Skeletal muscle cell (primary cell): ENCODE data around the gene CYP2U1.
A peak's percentile ranks its signal among the peaks of the same experiment; 100 is the strongest.

ENCODE experiments used
- DNase-seq: peaks from one replicate; pipeline ENCODE4 v3.0.0-alpha.2; 2010; ENCODE audit warnings: low read depth
- H3K4me3 ChIP-seq: 2 replicates; pipeline ENCODE4 v1.5.1; 2011; ENCODE audit warnings: low read depth, mild to moderate bottlenecking, control low read depth, low read length, moderate library complexity

Gene CYP2U1

GRCh38 chr4:107974523-107974922, 43.2 kb downstream of the CYP2U1 start:
- H3K4me3 ChIP-seq = no peak overlapping the region
- no peak for DNase-seq

- no peak overlapping the region for H3K4me3 ChIP-seq
- DNase-seq = no peak
These were observed 46.1 kb downstream of the CYP2U1 start for GRCh38 chr4:107977482-107977881.

- no peak overlapping the region for H3K4me3 ChIP-seq
- DNase-seq = no peak
These were observed 46.8 kb downstream of the CYP2U1 start for GRCh38 chr4:107977966-107978705.

GRCh38 chr4:107978716-107979451, 47.5 kb downstream of the CYP2U1 start:
- no peak for DNase-seq
- no peak overlapping the region for H3K4me3 ChIP-seq

- H3K4me3 ChIP-seq = no peak overlapping the region
- no peak for DNase-seq
These were observed 56.8 kb downstream of the CYP2U1 start for GRCh38 chr4:107987916-107988762.

GRCh38 chr4:107988763-107989035, 57.4 kb downstream of the CYP2U1 start:
- no peak for DNase-seq
- no peak overlapping the region for H3K4me3 ChIP-seq

- no peak for DNase-seq
- H3K4me3 ChIP-seq = peak overlapping the region; percentile 78
These were observed 57.8 kb downstream of the CYP2U1 start for GRCh38 chr4:107989162-107989536.

GRCh38 chr4:107989537-107990386, 58.4 kb downstream of the CYP2U1 start, which contains the start of gene HADH:
Gene HADH, plus strand, starts transcription at chr4:107989889. Its CDS starts 44 bp downstream, at chr4:107989933.
- peak within 1 kb of the TSS; percentile 78 for H3K4me3 ChIP-seq
- DNase-seq = peak; percentile 69

- no peak overlapping the region for H3K4me3 ChIP-seq
- DNase-seq = no peak
These were observed 60.7 kb downstream of the CYP2U1 start for GRCh38 chr4:107991945-107992630.

GRCh38 chr4:107993969-107994368, 62.6 kb downstream of the CYP2U1 start:
- no peak for DNase-seq
- no peak overlapping the region for H3K4me3 ChIP-seq

GRCh38 chr4:107994894-107995293, 63.5 kb downstream of the CYP2U1 start:
- no peak overlapping the region for H3K4me3 ChIP-seq
- no peak for DNase-seq

GRCh38 chr4:107996949-107997788, 65.8 kb downstream of the CYP2U1 start:
- H3K4me3 ChIP-seq = no peak overlapping the region
- peak; percentile 44 for DNase-seq

- no peak overlapping the region for H3K4me3 ChIP-seq
These were observed 66.4 kb downstream of the CYP2U1 start for GRCh38 chr4:107997794-107998193.

GRCh38 chr4:107999932-108000539, 68.7 kb downstream of the CYP2U1 start:
- no peak overlapping the region for H3K4me3 ChIP-seq
- no peak for DNase-seq

More at GRCh38 chr4:107997794-107998193, 66.4 kb downstream of the CYP2U1 start:
- DNase-seq = no peak

GRCh38 chr4:108001540-108002135, 70.3 kb downstream of the CYP2U1 start:
- no peak for DNase-seq
- no peak overlapping the region for H3K4me3 ChIP-seq
